Endometrium (tissue), 2 donors: ENCODE data around the gene PLPPR1.
A peak's percentile ranks its signal among the peaks of the same experiment; 100 is the strongest.
"Not testable (repeated sequence)": the region's sequence is repeated elsewhere in the genome, so short reads cannot be mapped to it uniquely, and the experiment has no call there.

ENCODE experiments used
- FAIRE-seq: peaks from 2 replicates; lab custom pipeline; 2012; peaks lifted over from hg19 to GRCh38; lab: Jason Lieb, UNC
- donor health status: control.
- donor health status: control.

Gene PLPPR1

GRCh38 chr9:101219030-101219429 is 190.5 kb downstream of the PLPPR1 start:
- FAIRE-seq = no peak

DNA sequence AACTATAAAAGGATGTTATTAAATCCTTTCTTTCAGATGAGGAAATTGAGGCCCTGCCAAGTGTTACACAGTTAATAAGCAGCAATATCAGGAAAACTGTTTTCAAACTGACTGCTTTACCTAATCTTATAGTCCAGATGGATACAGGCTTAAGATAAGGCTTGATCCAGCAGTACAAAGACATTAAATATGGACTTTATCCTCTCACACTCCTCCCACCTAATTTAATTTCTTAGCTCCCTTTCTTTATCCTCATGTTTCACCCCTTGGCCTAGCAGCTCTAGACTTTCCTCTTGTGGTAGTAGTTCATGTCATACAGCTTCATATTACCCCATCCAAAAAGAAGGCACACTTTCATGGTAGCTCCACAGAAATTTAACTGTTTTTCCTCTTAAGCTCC is 191.8 kb downstream of the PLPPR1 start:
- no peak for FAIRE-seq

DNA sequence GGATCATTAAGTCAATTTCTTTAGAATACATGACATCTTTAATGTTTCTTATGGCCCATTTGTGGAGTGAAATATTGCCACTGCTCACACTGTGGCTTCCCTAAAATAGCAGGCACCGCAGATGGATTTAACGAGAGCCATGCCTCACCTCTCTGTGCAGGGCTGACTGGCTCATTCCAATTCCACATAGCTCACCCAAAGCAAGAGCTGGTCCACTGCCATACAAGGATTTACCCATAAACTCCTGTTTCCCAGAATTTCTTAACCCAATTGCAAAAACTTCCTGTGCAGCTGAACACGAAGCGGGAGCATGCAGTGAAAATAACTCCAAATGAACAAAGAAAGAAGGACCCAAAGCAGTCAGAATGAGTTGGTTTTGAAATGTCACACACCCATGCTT is 196.7 kb downstream of the PLPPR1 start:
- no peak for FAIRE-seq

DNA sequence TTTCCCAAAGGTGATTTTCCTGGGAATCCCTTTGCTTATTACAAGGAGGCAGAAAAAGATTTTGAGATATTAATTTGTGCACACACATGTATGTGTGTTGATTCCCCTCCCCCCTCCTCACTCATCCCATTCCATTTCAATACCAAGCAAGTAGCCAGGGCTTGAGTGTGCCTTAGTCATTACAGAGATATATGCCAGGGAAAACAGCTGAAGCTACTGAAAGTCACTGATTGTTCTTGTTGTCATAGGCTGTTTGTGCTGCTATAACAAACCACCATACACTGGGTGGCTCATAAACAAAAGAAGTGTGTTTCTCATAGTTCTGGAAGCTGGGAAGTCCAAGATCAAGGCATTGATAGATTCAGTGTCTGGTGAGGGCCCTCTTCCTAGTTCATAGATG is 197.6 kb downstream of the PLPPR1 start:
- FAIRE-seq = no peak

DNA sequence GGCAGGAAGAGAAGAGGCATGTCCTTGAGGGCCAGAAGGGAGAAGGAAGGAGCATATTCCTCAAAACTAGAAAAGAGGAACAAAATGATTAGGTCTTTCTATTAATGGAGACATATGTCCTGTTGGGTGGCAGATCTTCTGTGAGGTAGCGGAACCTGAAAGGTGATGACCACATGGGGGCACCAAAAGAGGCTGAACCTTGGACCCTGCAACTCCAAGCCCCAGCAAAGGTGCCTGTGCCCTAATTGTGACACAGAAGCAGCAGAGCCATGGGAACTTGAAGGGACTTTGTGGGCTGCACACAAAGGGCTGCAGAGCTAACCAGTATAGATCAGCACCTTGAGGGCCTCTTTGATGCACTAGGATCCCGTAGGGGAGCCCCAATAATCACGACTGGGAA is 198.3 kb downstream of the PLPPR1 start:
- FAIRE-seq = no peak

GRCh38 chr9:101229606-101230005 is 201.1 kb downstream of the PLPPR1 start:
- FAIRE-seq = no peak

DNA sequence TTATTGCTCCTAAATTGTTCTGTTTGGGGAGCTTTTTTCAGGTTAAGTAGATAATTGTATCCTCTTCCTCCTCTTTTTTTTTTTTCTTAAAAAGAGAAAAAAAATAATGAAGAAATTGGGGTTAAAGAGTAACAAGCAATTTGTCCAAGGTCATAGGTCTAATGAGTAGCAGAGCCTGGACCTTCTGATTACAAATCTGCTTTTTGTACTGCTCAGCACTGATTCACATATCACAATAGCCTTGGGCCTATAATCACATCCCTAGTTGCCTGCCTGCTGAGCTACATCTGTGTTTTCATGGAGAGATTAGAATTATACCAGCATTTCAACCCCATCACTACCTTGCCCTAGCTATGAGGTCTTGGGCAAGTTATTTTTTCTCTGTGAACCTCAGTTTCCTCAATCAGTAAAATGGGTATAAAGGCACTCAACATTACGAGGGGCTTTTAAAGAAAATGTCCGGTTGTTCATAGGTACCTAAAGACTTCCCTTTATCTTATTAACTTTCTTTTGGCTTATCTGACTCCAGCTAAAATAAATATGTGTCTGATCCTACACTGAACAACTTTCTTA is 204.0 kb downstream of the PLPPR1 start:
- FAIRE-seq = no peak

GRCh38 chr9:101235105-101235866 is 206.8 kb downstream of the PLPPR1 start:
- peak; percentile 89 for FAIRE-seq

DNA sequence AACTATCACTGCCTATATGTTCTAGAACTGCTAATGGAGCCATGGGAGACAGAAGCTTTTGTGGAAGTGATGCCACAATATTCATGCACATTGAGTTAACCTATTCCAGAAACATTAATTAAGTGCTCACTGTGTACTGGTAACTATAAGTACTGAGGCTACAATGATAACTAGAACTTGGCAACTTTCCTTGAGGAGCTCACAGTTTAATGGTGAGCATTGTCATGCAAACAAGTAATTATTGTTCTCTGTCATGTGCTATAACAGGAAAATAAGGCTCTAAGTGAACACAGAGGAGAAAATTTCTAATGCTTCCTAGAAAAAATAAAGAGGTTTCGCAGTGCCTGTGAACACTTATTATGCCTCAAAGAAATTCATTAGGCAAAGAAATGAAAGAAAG is 214.1 kb downstream of the PLPPR1 start:
- FAIRE-seq = no peak

GRCh38 chr9:101246691-101247090 is 218.2 kb downstream of the PLPPR1 start:
- no peak for FAIRE-seq

- FAIRE-seq = no peak
These were observed 218.8 kb downstream of the PLPPR1 start for GRCh38 chr9:101247297-101247696.

DNA sequence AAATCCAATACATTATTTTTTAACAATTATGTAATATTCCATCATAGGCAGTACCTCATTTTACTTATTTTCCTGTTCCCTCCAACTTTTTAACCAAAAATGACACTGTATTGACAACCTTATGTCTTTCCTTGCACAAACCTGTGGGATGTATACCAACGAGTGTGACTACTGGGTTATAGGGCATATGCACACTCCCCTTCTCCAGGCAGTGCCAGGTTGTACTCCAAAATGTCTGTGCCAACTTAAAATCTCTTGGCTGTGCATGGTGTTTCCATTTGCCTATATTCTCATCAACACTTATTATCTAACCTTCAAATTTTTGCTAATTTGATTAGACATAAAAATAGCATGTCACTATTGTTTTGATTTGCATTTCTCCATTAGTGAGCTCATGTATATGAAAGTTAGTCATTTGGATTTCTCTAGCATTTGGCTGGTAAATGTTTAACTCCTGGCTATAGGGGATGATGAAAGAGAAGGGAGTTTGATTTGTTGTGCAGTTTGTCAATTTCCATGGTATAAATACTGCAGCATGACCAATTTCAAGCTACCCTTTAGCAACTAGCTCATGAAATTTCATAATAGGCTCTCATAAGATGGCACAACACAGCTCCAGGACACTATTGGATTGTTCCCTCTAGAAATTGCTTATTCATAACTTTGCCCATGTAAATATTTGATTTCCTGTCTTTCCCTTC is 226.4 kb downstream of the PLPPR1 start:
- FAIRE-seq = no peak

DNA sequence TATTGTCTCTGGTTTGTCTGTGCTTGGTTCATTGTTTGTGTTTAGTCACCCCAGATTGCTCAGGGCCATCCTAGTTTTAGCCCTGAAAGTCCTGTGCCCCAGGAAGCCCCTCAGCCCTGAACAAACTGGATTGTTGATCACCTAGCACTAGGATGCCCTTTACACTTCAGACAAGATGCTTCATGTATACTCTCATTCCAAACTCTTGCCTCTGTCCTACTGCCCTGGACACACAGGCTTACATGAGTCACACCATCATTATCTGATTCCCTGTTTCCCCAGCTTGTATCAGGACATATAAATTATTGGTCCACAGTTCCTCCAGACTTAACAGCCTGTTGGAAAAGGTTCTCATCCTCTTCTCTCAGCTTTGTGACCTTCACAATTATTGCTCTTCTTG is 236.2 kb downstream of the PLPPR1 start:
- FAIRE-seq = no peak

GRCh38 chr9:101265261-101265660 is 236.7 kb downstream of the PLPPR1 start:
- no peak for FAIRE-seq

DNA sequence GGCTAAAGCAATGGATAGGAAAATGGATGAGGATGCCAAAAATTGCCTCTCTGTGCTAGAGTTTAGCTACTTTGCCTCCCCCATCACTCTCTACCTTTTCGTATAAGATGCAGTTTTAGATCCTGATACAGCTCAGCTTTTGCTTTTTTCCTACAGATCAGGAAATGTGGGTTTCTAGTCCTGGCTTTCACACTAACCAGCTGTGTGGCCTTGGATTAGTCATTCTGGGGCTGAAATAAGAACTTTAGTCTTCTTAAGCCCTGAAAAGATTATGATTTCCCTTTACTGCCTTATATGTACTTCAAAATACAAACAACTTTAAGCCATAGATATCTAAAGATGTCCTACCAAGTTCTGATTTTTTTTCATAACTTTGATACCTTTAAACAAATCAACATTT is 239.9 kb downstream of the PLPPR1 start:
- FAIRE-seq = no peak

DNA sequence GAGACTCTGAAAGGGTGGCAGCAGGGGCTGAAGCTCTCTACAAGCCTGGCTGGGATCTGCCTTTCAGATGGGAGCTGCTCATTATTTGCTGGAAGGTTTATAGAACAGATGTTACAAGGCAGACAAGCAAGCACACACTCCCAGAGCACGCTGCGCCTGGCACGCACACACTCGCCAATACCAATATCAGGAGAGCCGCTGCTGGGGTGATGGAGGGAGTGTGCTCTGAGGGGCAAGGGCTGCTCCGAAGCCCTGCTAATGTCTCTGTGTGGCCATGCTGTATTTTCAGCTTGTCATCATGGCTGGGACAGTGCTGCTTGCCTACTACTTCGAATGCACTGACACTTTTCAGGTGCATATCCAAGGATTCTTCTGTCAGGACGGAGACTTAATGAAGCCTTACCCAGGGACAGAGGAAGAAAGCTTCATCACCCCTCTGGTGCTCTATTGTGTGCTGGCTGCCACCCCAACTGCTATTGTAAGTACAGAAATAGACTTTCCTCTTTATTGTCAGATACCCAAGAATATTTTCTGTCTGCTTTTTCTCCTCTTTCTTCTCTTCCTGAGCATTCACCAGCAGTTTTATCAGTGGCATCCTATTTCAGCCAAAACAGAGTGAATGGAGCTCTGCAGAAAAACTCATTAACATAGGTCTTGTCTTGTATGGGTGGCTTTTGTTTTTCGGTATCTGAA is 241.2 kb downstream of the PLPPR1 start:
- FAIRE-seq = no peak

DNA sequence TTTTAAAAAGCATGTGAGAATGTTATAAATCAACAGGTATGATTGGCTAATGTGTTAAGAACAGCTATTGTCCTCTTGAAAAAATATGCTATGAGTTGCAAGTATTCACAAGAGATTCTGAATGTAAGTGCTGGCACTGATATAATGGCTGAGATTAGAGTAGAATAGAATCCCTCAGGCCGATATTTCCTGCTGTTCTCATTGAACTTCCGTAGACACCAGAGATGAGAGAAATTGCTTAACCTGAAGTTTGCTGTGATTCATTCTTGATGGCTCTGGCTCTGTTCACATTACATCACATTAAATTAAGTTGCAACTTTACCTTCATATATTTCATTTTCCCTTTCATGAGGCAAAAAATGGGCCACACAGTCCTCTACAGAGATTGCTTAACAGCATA is 241.8 kb downstream of the PLPPR1 start:
- FAIRE-seq = no peak

- no peak for FAIRE-seq
These were observed 242.6 kb downstream of the PLPPR1 start for GRCh38 chr9:101271102-101271501.

DNA sequence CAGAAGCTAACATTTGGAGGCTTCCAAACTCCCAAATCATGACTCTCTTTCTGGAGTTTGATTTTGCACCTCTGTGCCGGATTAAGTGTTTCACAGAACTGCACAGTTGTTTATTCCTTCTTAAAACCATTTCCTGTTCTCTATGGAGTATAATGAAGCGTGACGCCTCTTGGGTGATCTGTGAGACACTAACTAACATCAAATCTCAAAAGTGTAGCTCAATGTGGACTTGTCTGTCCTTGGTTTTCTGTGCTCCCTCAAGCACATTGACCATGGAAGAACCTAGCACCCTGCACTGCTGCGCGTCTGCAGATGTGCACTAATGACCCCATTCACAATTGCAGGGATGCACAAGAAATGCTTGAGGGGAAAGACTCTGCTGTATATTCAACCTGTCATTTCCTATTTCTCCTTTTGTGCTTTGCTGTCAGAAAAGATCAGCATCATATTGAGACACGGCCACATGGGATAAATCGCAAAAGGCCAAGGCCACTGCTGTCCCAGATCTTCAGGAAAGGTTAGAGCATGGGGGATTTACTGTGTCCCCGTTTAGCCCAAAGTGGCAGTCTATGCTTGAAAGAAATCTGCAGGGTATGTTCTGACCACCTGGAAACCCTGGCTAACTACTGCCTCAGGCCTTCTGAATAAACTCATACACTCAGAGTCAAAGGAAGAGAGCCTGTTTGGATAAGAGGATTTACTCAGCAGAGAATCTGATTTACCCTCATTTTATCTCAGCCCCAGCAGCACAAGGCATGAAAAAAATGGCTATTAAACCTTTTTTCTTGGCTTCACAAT is 246.6 kb downstream of the PLPPR1 start:
- FAIRE-seq = no peak

GRCh38 chr9:101275769-101276250 is 247.3 kb downstream of the PLPPR1 start:
- FAIRE-seq = no peak

GRCh38 chr9:101291043-101291442 is 262.5 kb downstream of the PLPPR1 start:
- not testable (repeated sequence) for FAIRE-seq

GRCh38 chr9:101299901-101300300 is 271.4 kb downstream of the PLPPR1 start:
- FAIRE-seq = no peak
